Measurements from ENCODE around the gene DNAH17.

GRCh38 chr17:78529251-78529650 lies 47.9 kb downstream of the DNAH17 start:
- TF ChIP-seq CTCF (IDR thresholded peaks at IDR 0.05): no peak
- no peak for TF ChIP-seq POLR2A (IDR thresholded peaks at IDR 0.05)

All from lower leg skin (tissue), 3 donors.